Right cardiac atrium (tissue), 5 donors: ENCODE measurements around the gene CCDC66. TPM values are rescaled to one million over a fixed set of nuclear protein-coding genes. Genes with fewer than 3 reads are reported as not detected.

Experiments used
- ATAC-seq, 2 donors: fragments of 200-7000 bp; cut with Tn5 transposase; one replicate each; pipeline versions ENCODE4 v1.8.0 to v1.9.1; 2020; ENCODE audit warnings: moderate library complexity in 2 of 2, mild to moderate bottlenecking in 1 of 2
- DNase-seq, 3 donors: peaks; one replicate each; pipeline ENCODE4 v3.0.0-alpha.2; 2020
- H3K27ac ChIP-seq: one replicate; pipeline ENCODE4 v1.5.1; 2013; ENCODE audit warnings: mild to moderate bottlenecking, low read length, control low read depth, moderate library complexity
- H3K27me3 ChIP-seq: one replicate; pipeline ENCODE4 v1.6.1; 2013; ENCODE audit not compliant: control insufficient read depth, insufficient read depth
- H3K4me1 ChIP-seq: one replicate; pipeline ENCODE4 v1.6.1; 2013; ENCODE audit warnings: low read length; ENCODE audit not compliant: control insufficient read depth, insufficient read depth
- H3K4me3 ChIP-seq: one replicate; pipeline ENCODE4 v1.5.1; 2013; ENCODE audit warnings: low read length, control low read depth
- H3K9me3 ChIP-seq: one replicate; pipeline ENCODE4 v1.6.1; 2013; ENCODE audit warnings: low read length; ENCODE audit not compliant: control insufficient read depth
- WGBS: extraction: QIAGEN DNeasy Blood & Tissue Kit; methylation state at CpG from one replicate; pipeline ENCODE4 v1.1.7; 2013; 5-methylcytosine and 5-hydroxymethylcytosine counted together
- intact Hi-C, 4 donors: fragments of 100-400 bp; cut with DNase I; formaldehyde crosslinking; loops; one replicate each; pipeline versions ENCODE4 v1.11.0 to v1.14.0; 2022 to 2023
- polyA plus RNA-seq: library from polyadenylated mRNA; stranded (reverse); fragments of 200-250 nt; gene quantifications from one replicate; pipeline ENCODE4 v1.2.3, GENCODE V29; 2013
- total RNA-seq, 4 donors: library from RNA; stranded (reverse); fragmentation: NEBNext Ultra II Directional; extraction: Animal tissue kit (Norgen Biotek cat#: 25700); gene quantifications; one replicate each; pipeline ENCODE4 v1.2.1, GENCODE V29; 2021
- donor health status: healthy with polysubstance abuse.
- donor health status: DM: no; HTN: yes; CAD: no.
- donor health status: DM: no; HTN: no; CAD: no.
- donor health status: DM: no; HTN: yes; CAD: no; lungs with severe emphysema.
- donor health status: DM: yes; HTN: yes; CAD: no.

The CCDC66 gene
- total and polyA plus RNA-seq, 5 donors, result 9.1 to 24.2 (median 18.7) TPM

DNA sequence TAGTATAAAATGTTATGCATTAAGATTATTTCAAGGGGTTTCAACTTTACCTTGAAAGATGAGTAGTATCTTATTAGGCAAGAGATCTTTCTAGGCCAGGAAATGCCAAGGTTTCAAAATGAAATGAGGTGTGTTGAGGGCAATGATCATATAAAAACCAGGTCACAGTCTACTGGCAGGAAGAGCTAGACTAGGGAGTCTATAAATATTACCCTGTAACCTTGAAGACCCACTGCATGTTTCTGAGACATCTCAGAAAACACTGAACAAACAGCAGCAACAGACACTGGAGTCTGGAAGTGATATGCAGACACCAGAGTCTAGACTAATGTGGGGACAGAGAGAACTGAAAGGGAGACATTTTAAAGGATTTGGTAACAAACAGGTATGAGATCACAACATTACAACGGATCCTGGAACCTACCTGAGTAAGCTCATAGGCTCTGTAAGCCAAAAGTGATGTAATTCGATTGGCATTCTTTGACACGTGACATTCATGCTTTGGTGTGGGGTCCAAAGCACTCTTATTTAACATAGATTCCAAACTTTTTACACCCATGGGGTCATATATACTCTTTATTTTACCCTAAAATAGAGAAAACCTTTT, 111.1 kb downstream of the CCDC66 start:
- no peak for DNase-seq
- Histone ChIP-seq H3K4me1 (no peaks in the 10 kb centered on the region), H3K4me3 (no peak overlapping the region), H3K27ac (no peak overlapping the region), H3K27me3 (no peaks in the 10 kb centered on the region), H3K9me3 (no peaks in the 10 kb centered on the region)
- 84% methylated on average over 3 of the region's 3 CpGs for WGBS
- intact Hi-C loops, result no loop called here
- ATAC-seq, result no peak

Other genes starting within 250 kb of the CCDC66 start
- 1 to 10 TPM; 3.0 to 9.2 (median 5.0) TPM for gene ERC2, start 88.7 kb upstream of the CCDC66 start, total RNA-seq
- 1.5 TPM for gene ERC2, start 88.7 kb upstream of the CCDC66 start, polyA plus RNA-seq
- gene TASOR, start 126.1 kb downstream of the CCDC66 start, total RNA-seq, result 10 to 100 TPM; 28.9 to 36.0 (median 31.7) TPM
- gene TASOR, start 126.1 kb downstream of the CCDC66 start, polyA plus RNA-seq, result 16.4 TPM
- 10 to 100 TPM; 10.0 to 11.4 (median 11.2) TPM for gene ARHGEF3, start 244.8 kb downstream of the CCDC66 start, total RNA-seq
- gene ARHGEF3, start 244.8 kb downstream of the CCDC66 start, polyA plus RNA-seq, result 5.9 TPM